Retina (tissue), 1 donor: ENCODE results near the gene PACRG.

ENCODE experiments used
- DNase-seq: peaks from one replicate; pipeline ENCODE4 v3.0.0-alpha.2; 2016

PACRG gene

DNA sequence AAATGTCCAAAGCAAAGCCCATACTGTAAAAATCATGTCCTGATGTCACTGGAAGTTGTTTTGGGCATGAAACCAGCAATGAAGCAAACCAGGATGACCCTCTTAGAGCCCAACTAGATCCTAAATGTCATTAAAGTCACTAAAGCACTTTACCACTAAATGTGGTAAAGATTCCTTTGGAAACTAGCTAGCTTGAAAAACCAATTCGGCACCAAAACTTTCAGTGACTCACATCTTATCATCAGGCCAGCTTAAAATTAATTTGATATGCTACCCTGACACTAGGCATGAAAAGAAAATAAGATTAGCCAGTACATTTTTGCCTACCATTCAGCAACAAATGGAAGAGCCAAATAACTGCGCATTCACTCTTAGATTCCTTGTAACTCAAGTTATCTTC lies 145.8 kb downstream of the PACRG start:
- DNase-seq: no peak

DNA sequence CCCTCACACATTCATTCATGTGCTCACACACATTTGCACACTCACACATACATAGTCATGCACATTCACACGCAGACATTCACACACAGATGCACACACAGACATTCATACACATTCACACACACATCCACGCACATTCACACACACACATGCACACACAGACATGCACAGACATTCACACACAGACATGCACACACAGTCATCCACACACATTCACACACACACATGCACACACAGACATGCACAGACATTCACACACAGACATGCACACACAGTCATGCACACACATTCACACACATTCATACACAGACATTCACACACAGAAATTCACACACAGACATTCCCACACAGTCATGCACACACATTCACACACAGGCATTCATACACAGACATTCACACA lies 147.3 kb downstream of the PACRG start:
- no peak for DNase-seq

DNA sequence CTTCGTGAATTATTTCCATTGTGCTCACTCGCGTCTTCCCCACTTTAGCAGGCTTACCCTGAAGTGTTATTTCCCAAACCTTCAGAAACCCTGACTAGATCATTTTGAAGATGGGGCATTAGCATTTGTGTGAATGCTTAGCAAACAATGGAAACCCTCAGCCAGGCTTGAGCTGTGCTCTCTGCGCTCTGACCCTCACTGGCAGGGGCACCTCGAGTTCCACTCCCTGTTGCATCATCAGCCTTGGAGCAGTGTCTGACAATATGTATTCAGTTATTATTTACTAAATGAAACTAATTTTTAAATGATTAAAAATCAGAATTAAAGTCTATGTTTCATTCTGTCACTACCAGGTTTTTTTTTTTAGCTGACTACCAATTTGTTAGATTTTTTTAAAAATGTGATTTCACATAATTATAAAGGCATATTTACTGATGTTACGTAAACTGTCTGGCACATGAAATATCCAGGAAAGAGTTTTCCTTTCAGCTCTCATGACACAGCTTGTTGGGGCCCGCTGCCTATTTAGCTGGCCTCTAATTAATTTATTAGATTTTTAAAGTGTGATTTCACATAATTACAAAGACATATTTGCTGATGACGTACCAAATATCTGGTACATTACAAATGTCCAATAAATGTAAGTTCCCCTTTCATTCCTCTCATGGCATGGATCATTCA lies 155.2 kb downstream of the PACRG start:
- no peak for DNase-seq

DNA sequence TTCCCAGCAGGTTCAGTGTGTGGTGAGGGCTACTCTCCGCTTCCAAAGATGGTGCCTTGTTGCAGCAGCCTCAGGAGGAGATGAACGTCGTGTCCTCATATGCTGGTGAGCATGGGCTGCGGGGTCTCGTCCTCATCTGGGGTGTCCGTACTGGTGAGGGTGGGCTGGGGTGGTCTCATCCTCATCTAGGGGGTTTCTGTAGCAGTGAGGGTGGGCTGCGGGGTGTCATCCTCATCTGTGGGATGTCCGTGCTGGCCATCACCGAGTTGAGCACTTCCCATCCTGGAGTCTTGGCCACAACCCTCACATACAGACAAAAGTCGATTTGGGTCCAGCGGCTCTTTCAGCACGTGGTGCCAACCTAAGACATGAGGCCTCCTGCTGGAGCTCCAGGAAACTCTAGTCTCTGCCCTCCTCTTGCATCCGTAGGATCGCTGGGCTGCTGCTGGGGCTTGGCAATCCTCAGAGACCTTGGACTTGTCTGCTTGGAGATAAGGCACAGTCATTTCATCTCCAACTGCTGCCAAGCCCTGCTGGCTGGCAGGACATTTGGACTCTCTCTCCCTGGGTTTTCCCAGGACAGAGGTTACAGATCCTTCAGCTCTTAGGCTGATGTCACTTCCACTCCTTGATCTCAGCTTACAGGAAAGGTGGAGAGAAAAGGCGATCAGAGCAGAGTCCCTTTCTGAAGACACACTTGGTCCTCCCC lies 160.4 kb downstream of the PACRG start:
- DNase-seq: no peak

DNA sequence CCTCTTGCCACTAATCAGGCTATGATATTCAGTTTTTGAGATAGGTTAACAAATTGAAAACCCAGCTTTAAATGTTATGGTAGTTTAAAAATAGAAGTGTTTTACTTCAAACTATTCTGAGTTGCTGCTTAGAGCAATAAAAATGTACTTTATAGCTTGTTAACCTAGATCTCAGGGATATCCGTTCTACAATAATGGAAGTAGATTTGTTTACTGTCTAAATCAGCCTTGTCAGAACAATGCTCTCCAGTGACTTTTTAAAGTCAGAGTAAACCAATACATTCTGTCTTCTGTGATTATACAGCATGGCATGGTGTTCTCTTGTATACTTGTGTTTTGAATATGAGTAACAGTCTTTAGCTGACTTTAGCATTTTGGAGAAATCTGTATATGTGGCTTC lies 161.5 kb downstream of the PACRG start:
- DNase-seq: no peak

DNA sequence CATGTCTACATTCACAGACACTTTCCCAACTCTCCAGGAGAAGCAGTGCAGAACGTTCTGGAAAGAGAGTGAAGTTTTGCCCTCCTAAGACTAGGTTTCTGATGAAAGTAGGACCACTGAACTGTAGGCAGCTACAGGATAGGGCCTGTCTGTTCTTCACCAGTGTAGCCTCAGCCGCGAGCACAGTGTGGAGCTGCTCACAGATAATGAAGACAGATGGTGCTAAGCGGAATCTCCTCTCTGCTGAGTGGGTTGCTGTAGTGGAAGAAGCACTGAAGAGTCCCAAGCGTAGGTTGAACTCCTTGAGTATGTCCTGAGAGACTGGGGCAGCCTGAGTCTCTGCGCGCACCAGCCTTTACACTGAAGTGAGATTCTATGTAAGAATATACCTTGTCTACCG lies 170.2 kb downstream of the PACRG start:
- DNase-seq: no peak

DNA sequence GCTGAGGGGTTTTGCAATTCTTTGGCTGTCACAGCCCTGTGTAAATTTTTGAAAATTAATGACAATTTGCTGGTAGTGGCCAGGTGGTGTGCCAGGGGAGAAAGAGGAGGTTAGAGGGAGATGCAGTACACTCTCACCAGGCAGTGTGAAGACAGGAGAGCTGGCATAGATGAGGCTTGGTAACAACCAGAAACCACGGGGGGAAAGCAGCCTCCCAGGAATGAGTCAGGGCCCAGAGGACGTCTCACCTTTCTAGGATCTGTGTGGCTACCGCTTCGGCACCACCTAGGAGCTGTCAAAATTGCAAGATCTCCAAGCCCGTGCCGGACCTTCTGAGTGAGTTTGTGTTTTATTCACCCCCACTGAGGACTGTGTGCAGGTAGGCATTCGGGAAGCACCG lies 171.4 kb downstream of the PACRG start:
- DNase-seq: no peak

DNA sequence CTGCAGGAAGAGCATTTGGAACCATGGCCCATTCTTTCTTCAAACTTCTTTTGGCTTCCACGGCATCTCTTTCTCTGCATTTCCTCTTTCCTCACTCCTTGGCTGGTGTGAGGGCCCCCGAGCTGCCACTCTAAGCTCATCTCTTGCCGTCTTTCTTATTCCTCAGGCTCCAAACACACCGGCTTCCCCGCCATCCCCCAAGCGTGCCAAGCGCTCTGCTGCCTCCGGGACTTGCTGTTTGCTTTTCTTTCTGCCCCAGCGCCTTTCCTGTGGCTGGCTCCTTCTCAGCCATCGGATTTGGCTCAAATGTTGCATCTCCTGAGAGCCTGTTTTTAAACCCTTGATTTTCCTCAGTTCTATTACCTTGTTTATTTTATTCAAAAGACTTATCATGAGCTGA lies 172.7 kb downstream of the PACRG start:
- DNase-seq: no peak

DNA sequence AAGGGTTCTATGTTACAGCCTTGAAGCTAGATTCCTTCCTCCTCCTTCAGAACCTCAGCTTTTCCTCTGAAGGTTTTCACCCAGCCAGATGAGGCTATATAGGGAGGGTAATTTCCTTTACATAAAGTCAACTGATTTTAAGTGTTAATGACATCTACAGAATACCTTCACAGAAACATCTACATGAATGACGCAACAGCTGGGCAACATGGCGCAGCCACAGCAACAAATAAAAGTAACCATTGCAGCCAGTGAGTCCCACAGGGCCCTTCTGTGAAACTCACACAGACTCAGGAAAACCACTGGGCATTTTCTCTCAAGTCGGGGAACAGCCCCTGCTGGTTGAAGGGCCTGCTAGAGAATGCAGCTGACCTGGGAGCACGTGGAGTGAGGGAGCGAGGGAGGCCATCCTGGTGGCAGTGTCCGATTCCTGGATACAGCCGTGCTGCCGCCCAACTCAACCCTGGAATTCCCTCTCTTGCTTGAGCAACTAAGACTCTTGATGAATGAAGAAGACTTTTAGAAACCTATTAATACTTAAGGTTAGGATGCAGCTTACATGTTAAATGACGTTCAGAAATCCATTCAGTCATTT lies 176.4 kb downstream of the PACRG start:
- no peak for DNase-seq

DNA sequence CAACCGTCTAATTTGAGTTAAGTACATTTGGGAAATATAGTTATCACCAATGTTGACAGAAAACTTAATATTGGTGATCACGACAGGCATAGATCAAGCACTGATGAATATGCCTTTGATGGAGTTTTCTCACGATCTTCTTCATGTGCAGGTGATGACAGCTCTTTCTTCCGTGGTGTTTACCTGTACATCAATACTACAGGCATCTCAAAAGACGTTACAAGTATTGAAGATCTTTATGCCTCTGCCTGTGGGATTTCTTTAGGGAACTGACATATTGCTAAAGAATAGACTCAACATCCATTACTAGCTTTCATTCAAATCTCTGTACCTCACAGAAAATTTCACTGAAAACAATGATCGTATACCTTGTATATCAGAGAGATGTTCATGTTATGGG lies 178.7 kb downstream of the PACRG start:
- DNase-seq: no peak

DNA sequence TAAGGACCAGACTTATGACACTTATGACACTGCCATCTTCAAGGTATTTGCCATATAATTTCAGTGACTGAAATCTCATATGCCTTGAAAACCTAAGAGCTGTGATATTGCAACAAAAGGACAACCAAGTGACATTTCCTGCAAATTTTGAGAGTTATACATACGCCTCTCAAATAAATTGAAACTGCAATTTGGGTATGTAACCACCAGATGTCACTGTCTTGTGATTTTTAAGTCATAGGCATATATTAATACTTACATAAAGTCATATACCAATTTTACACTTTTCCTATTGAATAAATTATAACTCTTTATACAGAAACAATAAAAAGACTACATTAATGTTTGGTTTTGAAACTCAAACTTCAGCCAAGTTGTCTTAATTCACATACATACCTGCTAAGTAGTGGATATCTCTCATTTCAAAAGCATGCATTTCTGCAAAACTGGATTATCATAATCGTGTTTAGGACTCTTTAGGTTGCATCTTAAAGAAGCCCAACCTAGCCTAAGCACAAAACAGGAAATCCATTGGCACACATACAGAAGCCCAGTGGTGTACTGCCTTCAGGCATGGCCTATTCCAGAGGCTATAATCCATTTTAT lies 180.2 kb downstream of the PACRG start:
- no peak for DNase-seq

DNA sequence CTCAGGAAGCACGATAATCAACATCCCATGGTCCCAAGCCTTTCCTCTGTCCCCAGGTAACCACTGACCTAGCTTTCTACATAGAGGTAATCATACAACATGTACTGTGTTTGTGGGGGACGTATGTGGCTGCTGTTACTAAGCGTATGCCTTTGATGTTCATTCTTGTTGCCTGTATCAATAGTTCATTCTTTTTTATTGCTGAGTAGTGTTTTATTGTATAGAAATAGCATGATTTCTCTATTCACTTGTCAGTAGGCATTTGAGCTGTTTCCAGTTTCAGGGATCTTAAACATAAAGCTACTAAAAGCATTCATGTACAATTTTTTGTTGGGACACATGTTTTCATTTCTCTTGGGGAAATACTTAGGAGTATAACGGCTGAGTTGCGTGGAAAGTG lies 185.4 kb downstream of the PACRG start:
- no peak for DNase-seq

DNA sequence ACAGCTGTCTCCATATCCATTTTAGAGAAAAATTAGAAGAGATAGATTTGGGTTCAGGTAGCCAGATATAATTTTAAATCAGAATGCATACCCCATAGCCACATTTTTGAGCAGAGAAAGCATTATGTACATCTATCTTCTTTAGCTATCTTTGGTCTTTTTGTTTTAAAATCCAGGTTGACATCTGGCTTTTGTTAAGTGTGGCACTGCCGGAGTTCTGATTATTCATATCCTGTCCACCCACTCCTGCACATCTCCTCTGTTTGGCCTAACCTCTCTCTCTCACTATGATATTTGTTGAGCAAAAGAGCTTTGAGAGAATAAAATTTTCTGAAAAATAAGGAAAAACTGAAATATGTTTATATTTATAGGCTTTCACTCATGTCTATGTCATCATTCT lies 189.7 kb downstream of the PACRG start:
- DNase-seq: no peak

DNA sequence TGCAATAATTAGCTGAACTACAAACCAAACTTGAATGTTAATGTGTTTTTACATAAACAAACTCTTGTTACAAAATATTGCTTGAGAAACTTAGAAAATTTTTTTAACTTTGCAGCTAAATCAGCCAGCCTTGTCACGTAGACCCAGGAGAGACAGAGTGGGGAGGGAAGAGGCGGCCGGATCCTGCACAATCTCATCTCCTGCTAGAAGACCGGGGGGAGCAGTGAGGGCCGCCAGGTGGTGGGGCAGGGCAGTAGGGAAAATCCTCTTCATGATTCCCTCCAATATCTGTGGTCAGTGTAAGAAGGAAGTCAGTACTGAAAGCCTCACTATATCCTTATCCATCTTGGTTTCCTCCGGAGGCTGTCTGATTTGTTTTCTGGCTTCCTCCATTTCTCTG lies 193.3 kb downstream of the PACRG start:
- no peak for DNase-seq

DNA sequence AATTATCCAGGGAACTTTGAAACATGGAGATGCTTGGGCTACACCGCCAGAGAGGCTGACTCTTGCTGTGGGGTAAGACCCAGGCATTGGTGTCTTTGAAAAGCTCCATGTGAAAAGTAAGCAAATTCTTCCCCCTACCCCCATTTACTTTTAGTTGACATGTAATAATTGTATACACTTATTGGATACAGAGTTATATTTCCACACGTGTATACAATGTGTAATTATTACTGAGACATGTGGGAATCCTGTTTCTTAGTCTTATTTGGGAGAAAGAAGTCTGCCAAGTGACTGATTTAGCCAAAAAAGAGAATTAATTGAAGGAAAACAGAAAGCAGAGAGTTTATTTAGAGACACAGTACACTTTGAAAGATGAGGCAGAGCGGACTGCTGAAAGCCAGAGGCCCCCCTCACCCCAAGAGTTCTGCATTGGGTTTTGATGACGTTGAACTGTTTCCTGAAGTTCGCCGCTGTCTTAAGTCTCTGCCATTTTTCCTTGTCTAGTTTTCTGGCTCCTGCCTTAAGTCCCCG lies 193.8 kb downstream of the PACRG start:
- DNase-seq: no peak

DNA sequence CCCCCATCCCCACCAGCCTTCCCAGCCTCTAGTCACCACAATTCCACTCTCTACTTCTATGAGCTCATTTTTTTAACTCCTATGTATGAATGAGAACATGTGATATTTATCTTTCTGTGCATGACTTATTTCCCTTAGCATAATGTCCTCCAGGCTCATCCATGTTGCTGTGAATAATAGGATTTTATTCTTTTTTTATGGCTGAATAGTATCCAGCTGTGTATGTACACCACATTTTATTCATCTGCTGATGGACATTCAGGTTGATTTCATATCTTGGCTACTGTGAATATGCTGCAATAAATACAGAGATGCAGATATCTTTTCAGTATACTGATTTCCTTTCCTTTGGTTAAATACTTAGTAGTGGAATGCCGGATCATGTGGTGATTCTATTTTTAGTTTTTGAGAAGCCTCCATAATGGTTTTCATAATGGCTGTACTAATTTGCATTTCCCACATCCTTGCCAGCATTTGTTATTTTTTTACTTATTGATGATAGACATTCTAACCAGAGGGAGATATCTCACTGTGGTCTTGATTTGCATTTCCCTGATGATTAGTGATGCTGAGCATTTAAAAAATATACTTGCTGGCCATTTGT lies 194.9 kb downstream of the PACRG start:
- no peak for DNase-seq

DNA sequence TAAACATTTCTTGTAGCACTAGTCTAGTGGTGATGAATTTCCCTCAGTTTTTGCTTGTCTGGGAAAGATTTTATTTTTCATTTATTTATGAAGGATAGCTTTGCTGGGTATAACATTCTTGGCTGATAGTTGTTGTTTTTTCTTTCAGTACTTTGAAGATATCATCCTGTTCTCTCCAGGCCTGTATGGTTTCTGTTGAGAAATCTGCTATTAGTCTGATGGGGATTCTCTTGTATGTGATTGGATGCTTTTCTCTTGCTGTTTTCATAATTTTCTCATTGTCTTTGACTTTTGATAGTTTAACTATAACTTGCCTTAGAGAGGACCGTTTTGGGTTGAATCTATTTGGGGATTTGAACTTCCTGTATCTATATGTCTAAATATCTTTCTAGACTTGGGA lies 207.1 kb downstream of the PACRG start:
- no peak for DNase-seq

DNA sequence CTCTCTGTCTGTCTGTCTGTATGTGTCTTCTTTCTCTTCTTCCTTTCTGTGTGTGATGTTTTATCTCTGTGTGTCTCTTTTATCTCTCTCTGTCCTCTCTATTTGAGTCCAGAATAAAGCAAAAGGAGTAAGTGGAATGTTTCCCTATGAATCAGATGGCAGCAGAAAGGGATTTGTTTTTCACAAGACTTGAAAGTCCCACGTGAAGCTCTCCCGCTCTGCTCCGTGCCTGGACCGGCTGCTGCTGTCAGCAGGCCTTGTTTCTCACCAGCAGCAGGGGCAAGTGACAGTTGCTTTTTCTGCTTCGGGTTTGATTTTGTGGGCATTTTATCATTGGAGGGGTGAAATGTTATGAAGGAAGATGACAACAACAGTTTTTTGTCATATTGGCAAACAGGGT lies 212.7 kb downstream of the PACRG start:
- no peak for DNase-seq

DNA sequence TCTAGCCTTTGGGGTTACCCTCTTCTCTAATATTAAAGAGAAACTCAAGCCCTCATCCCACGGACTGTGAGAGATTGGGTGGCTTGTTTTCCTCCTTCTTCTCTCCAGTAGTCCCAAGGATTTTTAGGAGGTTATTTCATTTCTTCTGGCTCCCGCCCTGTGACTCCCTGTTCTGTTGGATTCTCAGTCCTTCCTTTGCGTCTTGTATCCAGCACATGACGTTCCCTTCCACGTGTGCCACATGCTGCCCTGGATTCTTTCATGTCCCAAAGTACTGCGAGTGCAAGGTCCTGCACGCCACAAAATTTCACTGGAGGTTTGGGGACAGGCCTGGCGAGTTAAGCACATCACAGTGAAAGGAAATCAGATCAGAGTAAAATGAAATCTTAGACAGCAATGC lies 213.4 kb downstream of the PACRG start:
- DNase-seq: no peak

DNA sequence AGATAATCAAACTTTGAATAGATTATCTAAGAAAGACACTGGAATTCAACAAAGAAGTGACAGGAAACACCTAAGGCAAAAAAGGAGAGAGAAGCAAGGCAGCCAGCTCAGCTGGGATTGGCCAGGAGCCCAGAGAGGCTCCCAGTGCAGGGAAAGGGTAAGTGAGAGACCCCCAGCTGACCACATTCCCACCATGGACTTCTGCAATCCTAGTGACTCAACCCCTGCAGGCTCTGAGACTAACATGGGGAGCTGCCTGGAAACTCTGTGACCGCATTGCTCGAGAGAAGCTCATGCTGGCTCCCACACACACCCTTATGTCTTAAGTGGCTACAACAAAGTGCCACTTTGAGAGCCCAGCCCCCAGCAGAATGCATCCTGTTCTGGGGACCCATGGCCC lies 215.1 kb downstream of the PACRG start:
- DNase-seq: no peak

DNA sequence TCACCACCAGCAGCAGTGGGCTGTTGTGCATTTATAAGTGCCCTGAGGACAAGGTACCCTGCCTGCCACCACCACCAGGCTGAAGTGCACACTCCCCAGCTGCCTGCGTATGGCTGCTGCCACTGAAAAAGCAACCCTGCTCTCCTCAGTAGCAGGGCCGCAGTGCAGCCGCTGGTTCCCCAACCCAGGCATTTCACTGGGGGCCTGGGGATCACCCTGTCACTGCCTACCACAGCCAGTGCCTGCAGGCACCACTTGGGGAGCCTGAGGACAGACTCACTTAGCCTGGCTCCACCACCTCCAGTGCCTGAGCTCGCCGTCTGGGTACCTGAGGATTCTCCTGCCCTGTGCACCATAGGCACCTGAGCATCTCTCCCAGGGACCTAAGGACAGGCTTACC lies 215.6 kb downstream of the PACRG start:
- DNase-seq: no peak

DNA sequence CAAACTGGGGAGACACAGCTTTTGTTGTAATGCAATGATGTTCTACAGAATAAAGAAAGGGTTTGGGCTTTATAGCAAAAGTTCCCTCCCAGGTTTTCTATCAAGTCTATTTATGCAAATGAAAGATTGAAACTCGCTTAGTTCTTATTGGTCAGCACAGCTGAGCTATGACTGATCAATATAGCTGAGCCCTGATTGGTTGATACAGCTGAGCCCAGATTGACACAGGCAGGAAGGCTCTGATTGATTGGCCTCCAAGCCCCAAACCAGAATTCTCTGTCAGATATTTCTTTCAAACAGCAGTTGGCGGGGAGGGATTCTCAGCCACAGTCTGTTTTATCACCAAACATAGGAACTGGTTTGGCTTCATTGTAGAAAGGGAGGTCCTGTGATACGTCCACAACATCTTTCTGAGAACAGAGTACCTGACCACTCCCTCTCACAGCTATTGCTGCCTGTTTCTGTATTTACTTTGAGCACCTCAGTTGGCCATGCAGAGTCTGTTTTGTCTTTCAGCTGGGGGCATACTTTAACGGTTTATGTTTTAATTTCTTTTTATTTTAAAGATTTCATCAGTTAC lies 223.5 kb downstream of the PACRG start:
- no peak for DNase-seq

DNA sequence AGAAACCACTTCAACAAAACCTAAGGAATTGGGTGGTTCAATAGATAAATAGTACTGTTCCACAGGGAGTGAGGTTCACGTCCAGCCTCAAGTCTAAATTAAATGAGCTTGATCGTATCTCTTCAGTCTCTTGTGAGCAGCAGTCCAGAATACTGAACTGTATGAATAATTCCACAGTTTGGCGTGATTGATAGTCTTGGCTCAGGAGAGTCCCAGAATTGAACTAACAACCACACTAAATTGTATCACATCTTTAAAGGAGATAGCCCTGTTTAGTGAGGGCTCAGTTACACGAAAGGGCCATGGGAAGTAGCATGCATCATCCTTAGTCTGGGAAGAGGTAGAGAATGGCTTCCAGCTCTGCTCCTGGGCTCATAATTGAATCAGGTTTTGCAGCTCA lies 224.6 kb downstream of the PACRG start:
- DNase-seq: no peak
